NB4 (cell line): ENCODE results near the gene RBM6.
A peak's percentile ranks its signal among the peaks of the same experiment; 100 is the strongest.

Experiments used
- DNase-seq: peaks from one replicate; pipeline ENCODE4 v3.0.0; 2010; ENCODE audit warnings: low read depth
- H3K4me3 ChIP-seq: one replicate; pipeline ENCODE4 v1.5.1; 2011; ENCODE audit warnings: mild to moderate bottlenecking, low read depth, low read length, moderate library complexity
- MYC ChIP-seq: IDR thresholded peaks from 2 replicates; pipeline ENCODE4 v1.6.1; 2011; ENCODE audit warnings: low read depth, low read length
- POLR2A ChIP-seq: IDR thresholded peaks from 2 replicates; pipeline ENCODE4 v1.6.1; 2011; ENCODE audit warnings: mild to moderate bottlenecking; ENCODE audit not compliant: insufficient read length; ENCODE audit errors: extremely low read depth
- TF ChIP-seq, protein P1 (sequence below): IDR thresholded peaks from one replicate; pipeline ENCODE4 v1.5.1; 2012; ENCODE audit warnings: low read depth, low read length
- TF ChIP-seq, protein P2 (sequence below): IDR thresholded peaks from 2 replicates; pipeline ENCODE4 v1.6.1; 2011; ENCODE audit warnings: low read depth, low read length

The RBM6 gene

DNA sequence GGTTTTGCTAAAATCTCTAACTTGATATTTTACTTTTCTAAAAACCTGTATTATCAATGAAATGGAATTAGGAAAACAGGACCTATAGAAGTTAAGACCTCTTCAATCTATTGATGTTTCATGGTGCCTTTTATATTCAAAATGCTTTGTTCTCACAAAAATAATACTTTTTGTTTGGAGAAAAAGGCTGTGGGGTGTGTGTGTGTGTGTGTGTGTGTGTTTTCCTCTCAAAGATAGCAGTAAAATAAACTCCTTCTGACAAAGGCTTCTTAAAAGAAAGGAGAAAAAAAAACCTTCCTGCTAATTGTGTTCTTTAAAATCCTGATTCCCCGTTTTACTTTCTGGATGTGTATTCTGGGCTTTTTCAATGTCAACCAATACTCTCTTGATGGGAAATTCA is 54.5 kb downstream of the RBM6 start:
- no peak overlapping the region for H3K4me3 ChIP-seq
- no peak for DNase-seq
- TF ChIP-seq MYC = no peak
- no peak for TF ChIP-seq POLR2A
- TF ChIP-seq, protein P1, sequence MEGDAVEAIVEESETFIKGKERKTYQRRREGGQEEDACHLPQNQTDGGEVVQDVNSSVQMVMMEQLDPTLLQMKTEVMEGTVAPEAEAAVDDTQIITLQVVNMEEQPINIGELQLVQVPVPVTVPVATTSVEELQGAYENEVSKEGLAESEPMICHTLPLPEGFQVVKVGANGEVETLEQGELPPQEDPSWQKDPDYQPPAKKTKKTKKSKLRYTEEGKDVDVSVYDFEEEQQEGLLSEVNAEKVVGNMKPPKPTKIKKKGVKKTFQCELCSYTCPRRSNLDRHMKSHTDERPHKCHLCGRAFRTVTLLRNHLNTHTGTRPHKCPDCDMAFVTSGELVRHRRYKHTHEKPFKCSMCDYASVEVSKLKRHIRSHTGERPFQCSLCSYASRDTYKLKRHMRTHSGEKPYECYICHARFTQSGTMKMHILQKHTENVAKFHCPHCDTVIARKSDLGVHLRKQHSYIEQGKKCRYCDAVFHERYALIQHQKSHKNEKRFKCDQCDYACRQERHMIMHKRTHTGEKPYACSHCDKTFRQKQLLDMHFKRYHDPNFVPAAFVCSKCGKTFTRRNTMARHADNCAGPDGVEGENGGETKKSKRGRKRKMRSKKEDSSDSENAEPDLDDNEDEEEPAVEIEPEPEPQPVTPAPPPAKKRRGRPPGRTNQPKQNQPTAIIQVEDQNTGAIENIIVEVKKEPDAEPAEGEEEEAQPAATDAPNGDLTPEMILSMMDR = no peak
- TF ChIP-seq, protein P2, sequence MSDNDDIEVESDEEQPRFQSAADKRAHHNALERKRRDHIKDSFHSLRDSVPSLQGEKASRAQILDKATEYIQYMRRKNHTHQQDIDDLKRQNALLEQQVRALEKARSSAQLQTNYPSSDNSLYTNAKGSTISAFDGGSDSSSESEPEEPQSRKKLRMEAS = no peak

DNA sequence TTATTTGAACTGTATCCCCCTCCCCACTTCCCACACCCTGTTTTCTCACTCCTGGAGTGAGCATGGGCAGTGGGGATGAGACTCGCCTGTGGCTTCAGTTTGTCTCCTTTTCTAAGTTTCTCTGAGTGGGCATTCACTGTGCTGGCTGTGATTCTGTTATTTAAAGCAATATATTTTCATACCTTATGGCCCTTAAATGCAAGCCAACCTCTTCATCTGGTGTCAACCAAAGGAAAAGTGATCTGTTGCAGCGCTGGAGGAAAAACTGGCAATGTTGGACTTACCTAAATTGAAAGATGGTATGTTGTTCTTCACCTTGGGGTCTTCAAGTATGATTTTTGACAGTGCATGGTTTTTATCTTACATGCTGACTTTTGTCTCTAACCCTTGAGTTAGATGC is 56.1 kb downstream of the RBM6 start:
- H3K4me3 ChIP-seq = no peak overlapping the region
- TF ChIP-seq, protein P2 = no peak
- TF ChIP-seq, protein P1 = no peak
- TF ChIP-seq POLR2A (no peak), MYC (no peak)
- DNase-seq = no peak

- no peak for DNase-seq
- no peak overlapping the region for H3K4me3 ChIP-seq
- TF ChIP-seq, protein P2 = no peak
- TF ChIP-seq, protein P1 = no peak
- TF ChIP-seq POLR2A (no peak), MYC (no peak)
These were observed 57.9 kb downstream of the RBM6 start for GRCh38 chr3:49997862-49998261.

- TF ChIP-seq, protein P1 = no peak
- no peak for TF ChIP-seq POLR2A
- no peak overlapping the region for H3K4me3 ChIP-seq
- DNase-seq = peak; percentile 8
These were observed 58.4 kb downstream of the RBM6 start for GRCh38 chr3:49998326-49998725.

DNA sequence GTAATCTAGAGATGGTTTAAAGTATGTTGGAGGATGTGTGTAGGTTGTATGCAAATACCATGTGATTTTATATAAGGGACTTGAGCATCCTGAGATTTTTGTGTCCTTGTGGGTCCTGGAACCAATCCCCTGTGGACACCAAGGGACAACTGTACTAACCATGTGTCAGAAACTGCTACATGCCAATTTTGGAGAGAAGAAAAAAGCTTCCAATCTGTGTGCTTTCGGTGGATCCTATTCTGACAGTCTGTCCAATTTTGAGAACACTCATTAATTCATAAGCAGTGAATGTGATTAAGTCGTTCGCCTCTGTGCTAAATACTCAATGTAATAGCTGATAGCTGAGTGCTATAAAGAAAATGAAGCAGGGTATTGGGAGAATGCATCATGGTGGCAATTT is 61.6 kb downstream of the RBM6 start:
- H3K4me3 ChIP-seq = no peak overlapping the region
- TF ChIP-seq, protein P2 = no peak
- TF ChIP-seq, protein P1 = no peak
- TF ChIP-seq POLR2A = no peak
- no peak for TF ChIP-seq MYC
- no peak for DNase-seq

DNA sequence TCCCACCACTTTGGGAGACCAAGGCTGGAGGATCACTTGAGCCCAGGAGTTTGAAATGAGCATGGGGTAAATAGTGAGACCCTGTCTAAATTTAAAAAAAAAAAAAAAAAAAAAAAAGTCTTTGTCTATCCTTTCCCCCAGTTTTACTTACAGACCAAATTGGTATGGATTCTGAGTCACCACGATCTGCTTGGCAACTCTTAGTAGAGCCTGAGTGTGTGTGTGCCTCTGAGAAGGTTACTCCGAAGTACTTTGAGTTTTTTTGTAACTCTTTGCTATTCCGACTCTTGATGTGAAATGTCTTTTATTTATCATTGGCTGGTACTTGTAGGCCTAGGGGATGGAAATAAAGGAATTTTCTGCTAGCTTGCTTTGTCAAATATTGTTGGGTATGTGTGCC is 63.3 kb downstream of the RBM6 start:
- TF ChIP-seq, protein P1 = no peak
- TF ChIP-seq MYC (no peak), POLR2A (no peak)
- TF ChIP-seq, protein P2 = no peak
- DNase-seq = no peak
- no peak overlapping the region for H3K4me3 ChIP-seq
